ENCODE data around the gene CYFIP1.

DNA sequence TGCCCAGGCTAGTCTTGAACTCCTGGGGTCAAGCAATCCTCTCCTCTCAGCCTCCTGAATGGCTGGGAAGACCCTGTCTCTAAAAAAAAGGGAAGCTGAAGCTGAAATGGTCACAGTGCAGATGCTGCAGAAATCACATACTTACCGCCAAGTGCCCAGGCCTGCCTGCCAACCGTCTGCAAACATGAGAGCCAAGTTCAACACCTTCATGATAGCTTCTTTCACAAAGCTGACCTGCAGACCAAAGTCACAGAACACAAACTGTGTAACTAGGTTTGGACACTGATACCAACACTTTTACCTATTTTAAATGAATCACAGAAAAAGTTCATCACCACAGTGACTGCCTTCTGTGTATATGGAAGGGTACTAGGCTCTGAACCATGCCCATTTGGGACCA, 22.8 kb upstream of the CYFIP1 start:
- TF ChIP-seq YY1 (IDR thresholded peaks at IDR 0.05; ENCODE audit: low read depth) (no peak), RAD21 (IDR thresholded peaks at IDR 0.05; ENCODE audit: low read depth) (no peak), USF1 (IDR thresholded peaks at IDR 0.05) (no peak), CEBPB (IDR thresholded peaks at IDR 0.05) (no peak)
